GM12878 (cell line): ENCODE results near the gene SIGLEC14. TPM values are rescaled to one million over a fixed set of nuclear protein-coding genes. Genes with fewer than 3 reads are reported as not detected.

Source experiments
- ATAC-seq: fragments of 200-7000 bp; cut with Tn5 transposase; 3 replicates; pipeline ENCODE4 v1.9.1; 2020; ENCODE audit warnings: mild to moderate bottlenecking, moderate library complexity
- BruUV-seq: library from RNA; stranded (reverse); fragments of 400-500 nt; replicated peaks from 2 replicates; lab custom pipeline; 2021; lab: Mats Ljungman, UMichigan
- CTCF ChIA-PET: fragments of 300-600 bp; sonication (Branson Sonifier 250); formaldehyde crosslinking; extraction: SDS; loops from one replicate; lab custom pipeline; 2021; ENCODE audit warnings: inconsistent platforms; lab: Yijun Ruan, JAX
- POLR2A ChIA-PET: fragments of 350-600 bp; formaldehyde crosslinking; extraction: SDS; loops from one replicate; lab custom pipeline; 2021; ENCODE audit warnings: inconsistent platforms; lab: Charles Lee
- RAD21 ChIA-PET: fragments of 300-600 bp; sonication (Branson Sonifier 250); formaldehyde crosslinking; loops from one replicate; lab custom pipeline; 2023; ENCODE audit warnings: antibody characterized with exemption; ENCODE audit not compliant: unreplicated experiment; lab: Charles Lee
- SMC1A ChIA-PET: fragments of 300-600 bp; sonication (Branson Sonifier 250); formaldehyde crosslinking; loops from one replicate; lab custom pipeline; 2023; ENCODE audit not compliant: unreplicated experiment, uncharacterized antibody; lab: Charles Lee
- DNase-seq: peaks from one replicate; pipeline ENCODE4 v3.0.0-alpha.2; 2011; ENCODE audit warnings: low read depth, low spot score
- FAIRE-seq: peaks from 3 replicates; lab custom pipeline; 2011; peaks lifted over from hg19 to GRCh38; lab: Jason Lieb, UNC
- H2AFZ ChIP-seq: 2 replicates; pipeline ENCODE4 v1.6.0; 2011; ENCODE audit warnings: low read depth, low read length, control low read depth; ENCODE audit not compliant: control insufficient read depth
- H3K27ac ChIP-seq: 2 replicates; pipeline ENCODE4 v1.5.1; 2011; ENCODE audit warnings: control low read depth; ENCODE audit not compliant: control insufficient read depth, insufficient read depth
- H3K27me3 ChIP-seq, 2 experiments: replicated peaks in 1 of 2; 2 replicates each; pipeline versions ENCODE4 v1.6.0 to v1.6.1; 2011; ENCODE audit warnings: low read length in 1 of 2; ENCODE audit not compliant: control insufficient read depth in 2 of 2, insufficient read depth in 2 of 2
- H3K36me3 ChIP-seq, 2 experiments: 2 replicates each; pipeline ENCODE4 v1.5.1; 2011; ENCODE audit warnings: low read length in 1 of 2; ENCODE audit not compliant: control insufficient read depth in 2 of 2, insufficient read depth in 2 of 2
- H3K4me1 ChIP-seq: 2 replicates; pipeline ENCODE4 v1.6.1; 2011; ENCODE audit warnings: mild to moderate bottlenecking, low read length, moderate library complexity, mixed read lengths; ENCODE audit not compliant: control insufficient read depth, insufficient read depth
- H3K4me2 ChIP-seq: 2 replicates; pipeline ENCODE4 v1.6.0; 2011; ENCODE audit warnings: control low read depth; ENCODE audit not compliant: control insufficient read depth, insufficient read depth
- H3K4me3 ChIP-seq: fragments of 200-600 bp; sonication (generic); 2 replicates; pipeline ENCODE4 v1.5.1; 2016
- H3K79me2 ChIP-seq: 2 replicates; pipeline ENCODE4 v1.6.0; 2011; ENCODE audit warnings: low read length; ENCODE audit not compliant: control insufficient read depth, insufficient read depth
- H3K9ac ChIP-seq: 2 replicates; pipeline ENCODE4 v1.8.0; 2011; ENCODE audit warnings: low read length, control low read depth, mixed read lengths; ENCODE audit not compliant: control insufficient read depth, insufficient read depth
- H3K9me3 ChIP-seq: replicated peaks from 3 replicates; pipeline ENCODE4 v1.5.1; 2011; ENCODE audit warnings: mild to moderate bottlenecking, low read length; ENCODE audit not compliant: control insufficient read depth, insufficient read depth
- H4K20me1 ChIP-seq: 2 replicates; pipeline ENCODE4 v1.6.0; 2011; ENCODE audit not compliant: control insufficient read depth, insufficient read depth
- SREBF2 ChIP-seq: IDR thresholded peaks from 2 replicates; pipeline ENCODE4 v1.6.1; 2012; ENCODE audit warnings: mild to moderate bottlenecking, low read length
- WRNIP1 ChIP-seq: IDR thresholded peaks from 2 replicates; pipeline ENCODE4 v1.6.1; 2011; ENCODE audit warnings: low read depth, low read length, improper control_type of control experiment, borderline replicate concordance
- WGBS: methylation state at CpG from one replicate; pipeline ENCODE4 v1.1.6; 2016; ENCODE audit warnings: low lambda C conversion rate; ENCODE audit not compliant: insufficient replicate concordance, insufficient coverage; ENCODE audit errors: missing lambda C conversion rate; 5-methylcytosine and 5-hydroxymethylcytosine counted together
- in situ Hi-C: fragments of 300-500 bp; cut with MboI; formaldehyde crosslinking; loops from 9 replicates; pipeline ENCODE4 v1.14.3; 2018; ENCODE audit warnings: mixed read lengths
- intact Hi-C: fragments of 100-400 bp; cut with micrococcal nuclease; formaldehyde crosslinking; loops from one replicate; pipeline ENCODE4 v1.14.2; 2022; ENCODE audit not compliant: unreplicated experiment
- polyA plus RNA-seq, 11 experiments: library from polyadenylated mRNA; depleted of rRNA in 4 of 11; unstranded in 6 of 11; stranded (reverse) in 5 of 11; fragments of >200 nt; fragmentation: Nextera tagmentation in 4 of 11; fragmentation: Illumina TruSeq in 1 of 11; extraction: Ambion mirVana in 4 of 11; extraction: Trizol in 1 of 11; gene quantifications; 1 replicate in 1 of 11; 2 replicates in 10 of 11; pipeline versions ENCODE4 v1.2.1 to v1.2.3, GENCODE V29; 2011 to 2016; ENCODE audit warnings: inconsistent platforms in 2 of 11, missing spikeins in 2 of 11, low read depth in 1 of 11
- total RNA-seq, 4 experiments: library from RNA; depleted of rRNA in 3 of 4; stranded (reverse); fragments of >200 nt in 3 of 4; fragmentation: Illumina TruSeq in 1 of 4; extraction: Trizol in 1 of 4; gene quantifications; 2 replicates each; pipeline versions ENCODE4 v1.2.1 to v1.2.3, GENCODE V29; 2013 to 2021

The SIGLEC14 gene
- total and polyA plus RNA-seq, 10 of the 15 experiments (the other 5 are each of a cell fraction or from before 2014, with no cell fraction given) = 0.57 to 8.4 (median 4.6) TPM

DNA sequence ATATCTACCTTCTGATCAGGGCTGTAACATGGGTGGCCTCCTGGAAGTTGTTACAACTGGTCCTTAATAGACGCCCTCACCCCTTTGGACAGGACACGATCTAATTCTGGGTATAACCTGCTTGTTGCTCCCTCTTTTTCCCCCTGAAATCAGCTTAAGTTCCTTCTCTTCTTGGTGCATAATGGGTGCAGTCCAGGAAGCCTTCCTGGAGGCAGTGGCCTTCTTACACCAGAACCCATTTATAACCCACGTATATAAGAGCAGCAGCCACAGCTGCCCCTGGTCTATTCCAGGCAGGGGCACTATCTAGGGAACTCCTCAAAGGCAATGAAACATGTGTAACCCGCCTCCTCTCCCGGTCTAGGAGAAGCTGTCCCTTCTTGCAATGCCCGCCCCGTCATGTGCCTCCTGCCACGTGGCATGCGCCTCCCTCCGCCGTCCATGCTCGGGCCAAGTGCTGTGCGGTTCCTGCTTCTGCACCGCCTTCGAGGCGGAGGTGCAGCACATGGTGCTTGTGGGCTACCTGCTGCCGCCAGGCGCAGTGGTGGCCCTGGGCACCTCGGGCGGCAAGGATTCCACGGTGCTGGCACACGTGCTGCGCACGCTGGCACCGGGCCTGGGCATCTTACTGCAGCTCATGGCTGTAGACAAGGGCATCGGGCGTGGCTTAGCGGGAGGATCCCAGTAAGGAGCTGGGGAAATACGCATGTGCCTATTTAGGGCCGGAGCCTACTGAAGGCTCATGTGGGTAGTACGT, 48.3 kb downstream of the SIGLEC14 start:
- BruUV-seq = no TSS peak
- H3K4me2 ChIP-seq = no peak overlapping the region
- TF ChIP-seq WRNIP1 = no peak
- TF ChIP-seq, all 136 proteins: peak for 0
- intact Hi-C loops (no loop called here), in situ Hi-C loops (no loop called here)
- ChIA-PET SMC1A (no interaction called here), POLR2A (no interaction called here), CTCF (no interaction called here), RAD21 (no interaction called here)
- H3K27ac ChIP-seq = no peak overlapping the region
- H3K9me3 ChIP-seq = peaks cover 2% of the 10 kb centered on the region; the same call in 2 of the 3 replicates
- no peaks in the 10 kb centered on the region for H4K20me1 ChIP-seq
- H3K4me1 ChIP-seq = peaks cover 19% of the 10 kb centered on the region
- ATAC-seq (no peak), FAIRE-seq (no peak), DNase-seq (no peak)
- H3K36me3 ChIP-seq = no peaks in the 10 kb centered on the region
- H3K79me2 ChIP-seq = no peaks in the 10 kb centered on the region; the same call in 1 of the 2 replicates
- no peak overlapping the region for H3K9ac ChIP-seq
- 91% methylated on average over 30 of the region's 31 CpGs for WGBS
- H3K27me3 ChIP-seq = 0 out of 4 replicates have a peak, but pooled peaks cover 0 to 1% of the 10 kb centered on the region in 2 experiments
- H2AFZ ChIP-seq = no peak overlapping the region
- H3K4me3 ChIP-seq = no peak overlapping the region

DNA sequence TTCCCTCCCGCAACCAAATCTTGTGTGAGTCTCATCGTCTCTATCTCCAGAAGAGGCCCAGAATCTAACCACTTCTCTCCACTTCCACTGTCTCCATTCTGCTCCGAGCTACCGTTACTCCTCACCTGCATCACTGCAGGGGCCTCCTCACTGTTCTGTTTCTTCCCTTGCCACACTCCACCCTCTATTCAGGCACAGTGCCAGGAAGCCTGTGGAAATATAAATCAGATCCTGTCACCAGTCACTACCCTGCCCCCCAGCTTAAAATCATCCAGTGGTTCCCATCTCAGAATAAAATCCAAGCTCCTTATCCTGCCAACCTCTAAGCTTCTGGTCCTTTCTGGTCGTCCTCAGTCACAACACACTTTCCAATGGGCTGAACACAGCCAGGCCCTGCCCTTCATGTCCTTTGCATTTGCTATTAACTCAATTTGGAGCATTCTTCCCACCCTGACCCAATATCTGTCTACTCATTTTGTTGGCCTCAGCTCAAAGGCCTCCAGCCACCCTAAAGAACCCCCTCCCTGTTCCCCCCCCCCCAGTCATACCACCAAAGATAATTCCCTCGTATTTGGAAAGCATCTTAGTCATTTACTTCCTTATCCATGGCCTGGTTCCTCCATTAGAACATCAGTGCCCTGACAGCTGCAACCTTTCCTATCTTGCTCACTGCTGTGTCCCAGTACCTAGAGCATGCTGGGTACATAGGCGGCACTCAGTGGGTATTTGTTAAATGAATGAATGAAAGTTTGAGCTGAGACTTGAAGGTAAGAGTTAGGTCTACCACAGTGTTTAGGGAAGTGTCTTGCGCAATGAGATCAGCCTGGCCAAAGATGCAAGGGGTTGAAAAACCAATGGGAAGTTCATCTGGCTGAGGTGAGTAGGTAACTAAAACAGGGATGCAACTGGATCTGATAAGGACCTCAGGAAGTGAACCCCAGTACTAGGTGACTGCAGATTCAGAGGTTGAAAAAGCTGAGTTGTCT, 51.1 kb downstream of the SIGLEC14 start:
- Histone ChIP-seq H4K20me1 (no peaks in the 10 kb centered on the region), H3K4me3 (peak overlapping the region; percentile 60; the same call in 1 of the 2 replicates), H3K9me3 (peaks cover 2% of the 10 kb centered on the region; the same call in 2 of the 3 replicates), H3K79me2 (no peaks in the 10 kb centered on the region), H3K4me1 (peaks cover 8% of the 10 kb centered on the region), H3K27ac (no peak overlapping the region), H3K4me2 (peak overlapping the region; percentile 96), H3K36me3 (no peaks in the 10 kb centered on the region), H3K27me3 (0 out of 4 replicates have a peak, but pooled peaks cover 0 to under 1% of the 10 kb centered on the region in 2 experiments), H3K9ac (no peak overlapping the region), H2AFZ (no peak overlapping the region)
- ChIA-PET SMC1A (interaction anchor here (0.7 to 0.8 kb wide), 2 partner anchors 11 to 42 kb away, joined by 3 read pairs; no protein-coding TSS in a partner anchor), CTCF (interaction anchor here (1.0 to 1.8 kb wide), 5 partner anchors 59 to 202 kb away, joined by 3 to 9 read pairs (median 3); no protein-coding TSS in a partner anchor), RAD21 (interaction anchor here (0.6 kb wide), 1 partner anchor 66 kb away, joined by 3 read pairs; no protein-coding TSS in a partner anchor), POLR2A (interaction anchor here (1.2 to 1.4 kb wide), 2 partner anchors 23 to 24 kb away, joined by 3 read pairs; partner anchors contain the start of gene ZNF175)
- BruUV-seq = no TSS peak
- intact Hi-C loops (no loop called here), in situ Hi-C loops (no loop called here)
- ATAC-seq = no peak
- WGBS = 64% methylated on average over 8 of the region's 8 CpGs
- peak; percentile 41 for FAIRE-seq
- no peak for TF ChIP-seq SREBF2
- DNase-seq = no peak
